Body of pancreas (tissue), 4 donors: ENCODE data around the gene GPC1. TPM values are rescaled to one million over a fixed set of nuclear protein-coding genes. Genes with fewer than 3 reads are reported as not detected.
A peak's percentile ranks its signal among the peaks of the same experiment; 100 is the strongest.

Experiments used
- ATAC-seq: fragments of 150-250 bp; one replicate; pipeline ENCODE4 v1.9.1; 2016
- DNase-seq, 4 donors: peaks; one replicate each; pipeline ENCODE4 v3.0.0-alpha.2; 2019
- H3K27ac ChIP-seq, 4 donors: fragments of 200-600 bp; sonication (generic); 1 replicate in 3 of 4; 2 replicates in 1 of 4; pipeline versions ENCODE4 v1.5.1 to v1.6.1; 2016 to 2019; ENCODE audit warnings: mild to moderate bottlenecking in 1 of 4, mixed read lengths in 1 of 4, moderate library complexity in 1 of 4
- H3K27me3 ChIP-seq, 2 donors: fragments of 200-600 bp; sonication (generic); one replicate each; pipeline ENCODE4 v1.6.0; 2016; ENCODE audit warnings: mild to moderate bottlenecking in 1 of 2
- H3K36me3 ChIP-seq, 2 donors: fragments of 200-600 bp; sonication (generic); replicated peaks in 1 of 2; 2 replicates each; pipeline ENCODE4 v1.5.1; 2016; ENCODE audit warnings: low read depth in 2 of 2; ENCODE audit not compliant: insufficient read depth in 1 of 2
- H3K4me1 ChIP-seq: fragments of 200-600 bp; sonication (generic); one replicate; pipeline ENCODE4 v1.6.0; 2016
- H3K4me3 ChIP-seq, 2 donors: fragments of 200-600 bp; sonication (generic); 1 replicate in 1 of 2; 2 replicates in 1 of 2; pipeline ENCODE4 v1.5.1; 2016 to 2019
- H3K9me3 ChIP-seq, 3 donors: fragments of 200-600 bp; sonication (generic); 1 replicate in 2 of 3; 2 replicates in 1 of 3; pipeline ENCODE4 v1.5.1; 2016
- POLR2A ChIP-seq, 3 donors: fragments of 450-650 bp; IDR thresholded peaks; one replicate each; pipeline ENCODE4 v1.6.1; 2016; ENCODE audit warnings: antibody characterized with exemption in 3 of 3, mild to moderate bottlenecking in 2 of 3
- WGBS, 2 donors: methylation state at CpG; one replicate each; pipeline ENCODE4 v1.1.5; 2017; 5-methylcytosine and 5-hydroxymethylcytosine counted together
- intact Hi-C: fragments of 100-400 bp; cut with DNase I; formaldehyde crosslinking; loops from one replicate; pipeline ENCODE4 v1.15.1; 2023
- total RNA-seq, 2 donors: library from RNA; depleted of rRNA; stranded (reverse); fragments of >200 nt; gene quantifications; one replicate each; pipeline ENCODE4 v1.1.0, GENCODE V29; 2016
- TF ChIP-seq, protein P1 (sequence below), 7 experiments: fragments of 450-650 bp in 4 of 7; fragments of 200-600 bp in 3 of 7; sonication (generic) in 3 of 7; IDR thresholded peaks; one replicate each; pipeline ENCODE4 v1.5.1; 2016 to 2019; ENCODE audit warnings: antibody characterized with exemption in 7 of 7

The GPC1 gene
- total RNA-seq, 2 donors from 2014 or later: 23.3 to 30.7 TPM

DNA sequence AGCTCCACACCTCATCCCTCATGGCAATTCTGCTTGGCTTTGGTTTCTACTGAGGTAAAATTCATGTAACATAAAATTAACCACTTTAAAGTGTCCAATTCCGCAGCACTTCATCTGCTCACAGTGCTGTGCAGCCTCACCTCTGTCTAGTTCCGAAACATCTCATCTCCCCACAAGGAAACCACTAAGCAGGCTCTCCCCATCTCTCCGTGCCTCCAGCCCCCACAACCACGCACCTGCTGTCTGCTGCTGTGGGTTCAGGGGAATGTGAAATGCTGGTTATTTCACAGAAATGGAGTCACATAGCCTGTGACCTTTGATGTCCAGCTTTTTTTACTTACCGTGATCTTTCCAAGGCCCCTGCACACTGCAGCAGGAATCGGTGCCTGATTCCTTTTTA, 7.7 kb upstream of the GPC1 start:
- DNase-seq (peak in 1 of 4 donors; percentile 4), ATAC-seq (no peak)
- no peak overlapping the region for H3K4me3 ChIP-seq
- H3K4me1 ChIP-seq: peaks cover 13% of the 10 kb centered on the region
- intact Hi-C loops: no loop called here
- H3K9me3 ChIP-seq: no peaks in the 10 kb centered on the region
- no peaks in the 10 kb centered on the region for H3K27me3 ChIP-seq
- TF ChIP-seq, protein P1, sequence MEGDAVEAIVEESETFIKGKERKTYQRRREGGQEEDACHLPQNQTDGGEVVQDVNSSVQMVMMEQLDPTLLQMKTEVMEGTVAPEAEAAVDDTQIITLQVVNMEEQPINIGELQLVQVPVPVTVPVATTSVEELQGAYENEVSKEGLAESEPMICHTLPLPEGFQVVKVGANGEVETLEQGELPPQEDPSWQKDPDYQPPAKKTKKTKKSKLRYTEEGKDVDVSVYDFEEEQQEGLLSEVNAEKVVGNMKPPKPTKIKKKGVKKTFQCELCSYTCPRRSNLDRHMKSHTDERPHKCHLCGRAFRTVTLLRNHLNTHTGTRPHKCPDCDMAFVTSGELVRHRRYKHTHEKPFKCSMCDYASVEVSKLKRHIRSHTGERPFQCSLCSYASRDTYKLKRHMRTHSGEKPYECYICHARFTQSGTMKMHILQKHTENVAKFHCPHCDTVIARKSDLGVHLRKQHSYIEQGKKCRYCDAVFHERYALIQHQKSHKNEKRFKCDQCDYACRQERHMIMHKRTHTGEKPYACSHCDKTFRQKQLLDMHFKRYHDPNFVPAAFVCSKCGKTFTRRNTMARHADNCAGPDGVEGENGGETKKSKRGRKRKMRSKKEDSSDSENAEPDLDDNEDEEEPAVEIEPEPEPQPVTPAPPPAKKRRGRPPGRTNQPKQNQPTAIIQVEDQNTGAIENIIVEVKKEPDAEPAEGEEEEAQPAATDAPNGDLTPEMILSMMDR (IDR thresholded peaks at IDR 0.05): no peak
- no peak for TF ChIP-seq POLR2A (IDR thresholded peaks at IDR 0.05)
- 62 to 84% methylated on average over 6 of the region's 6 CpGs for WGBS, 2 donors
- peak overlapping the region; percentile 65 to 77 (median 70) for H3K27ac ChIP-seq
- no peaks in the 10 kb centered on the region for H3K36me3 ChIP-seq

DNA sequence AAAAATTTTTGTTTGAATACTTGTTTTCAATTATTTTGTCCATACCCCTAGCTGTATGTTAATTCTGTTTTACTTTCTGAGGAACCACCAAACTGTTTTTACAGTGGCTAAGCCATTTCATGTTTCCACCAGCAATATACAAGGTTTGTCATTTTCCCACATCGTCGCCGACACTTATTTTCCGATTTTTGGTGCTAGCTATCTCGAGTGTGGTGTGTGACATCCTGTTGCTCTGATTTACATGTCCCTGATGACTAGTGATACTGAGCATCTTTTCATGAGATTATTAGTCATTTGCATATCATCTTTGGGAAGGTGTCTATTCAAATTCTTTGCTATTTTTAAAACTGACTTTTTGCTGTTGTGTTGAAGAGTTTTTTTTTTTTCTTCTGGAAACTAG, 7.2 kb upstream of the GPC1 start:
- no peaks in the 10 kb centered on the region for H3K27me3 ChIP-seq
- peak in 1 of 4 donors; percentile 0 for DNase-seq
- H3K9me3 ChIP-seq: no peaks in the 10 kb centered on the region
- no peak overlapping the region for H3K4me3 ChIP-seq
- no peak for ATAC-seq
- no peaks in the 10 kb centered on the region for H3K36me3 ChIP-seq
- WGBS, 2 donors: 87 to 93% methylated on average over 5 of the region's 5 CpGs
- H3K4me1 ChIP-seq: peaks cover 13% of the 10 kb centered on the region
- TF ChIP-seq, protein P1 (IDR thresholded peaks at IDR 0.05): no peak
- no peak for TF ChIP-seq POLR2A (IDR thresholded peaks at IDR 0.05)
- intact Hi-C loops: no loop called here
- H3K27ac ChIP-seq: no peak overlapping the region

DNA sequence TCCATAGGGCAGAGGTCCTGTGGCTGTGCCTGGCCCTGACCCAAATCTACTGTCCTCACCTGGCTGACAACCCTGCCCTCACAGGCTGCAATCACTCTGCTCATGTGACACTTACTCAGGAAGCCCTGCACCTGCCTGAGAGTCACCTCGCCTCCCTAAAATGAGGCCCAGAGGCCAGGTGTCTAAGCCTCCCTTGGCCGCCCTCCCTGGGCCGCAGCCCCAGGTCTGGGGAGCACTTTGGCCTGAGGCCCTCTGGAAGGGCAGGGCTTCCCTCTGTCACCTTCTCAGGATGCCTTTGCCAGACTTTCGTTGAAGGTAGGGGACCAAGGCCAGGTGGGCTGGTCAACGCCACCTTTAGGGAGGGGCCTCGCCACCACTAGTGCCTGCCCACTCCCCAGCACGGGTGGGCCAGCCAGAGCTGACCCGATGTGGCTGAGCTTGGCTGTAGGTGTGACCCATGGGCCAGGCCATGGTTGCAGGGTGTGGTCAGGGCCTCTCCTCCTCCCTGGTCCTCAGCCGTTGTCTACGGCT, 6.1 kb upstream of the GPC1 start:
- no peaks in the 10 kb centered on the region for H3K27me3 ChIP-seq
- no peaks in the 10 kb centered on the region for H3K36me3 ChIP-seq
- DNase-seq (peak in 3 of 4 donors; percentile 1 to 11 (median 4)), ATAC-seq (no peak)
- H3K4me1 ChIP-seq: peaks cover 16% of the 10 kb centered on the region
- no peaks in the 10 kb centered on the region for H3K9me3 ChIP-seq
- TF ChIP-seq, protein P1 (IDR thresholded peaks at IDR 0.05): no peak
- no peak for TF ChIP-seq POLR2A (IDR thresholded peaks at IDR 0.05)
- H3K4me3 ChIP-seq: no peak overlapping the region
- no peak overlapping the region for H3K27ac ChIP-seq
- intact Hi-C loops: no loop called here
- 72 to 82% methylated on average over 8 to 10 of the region's 10 CpGs for WGBS, 2 donors

DNA sequence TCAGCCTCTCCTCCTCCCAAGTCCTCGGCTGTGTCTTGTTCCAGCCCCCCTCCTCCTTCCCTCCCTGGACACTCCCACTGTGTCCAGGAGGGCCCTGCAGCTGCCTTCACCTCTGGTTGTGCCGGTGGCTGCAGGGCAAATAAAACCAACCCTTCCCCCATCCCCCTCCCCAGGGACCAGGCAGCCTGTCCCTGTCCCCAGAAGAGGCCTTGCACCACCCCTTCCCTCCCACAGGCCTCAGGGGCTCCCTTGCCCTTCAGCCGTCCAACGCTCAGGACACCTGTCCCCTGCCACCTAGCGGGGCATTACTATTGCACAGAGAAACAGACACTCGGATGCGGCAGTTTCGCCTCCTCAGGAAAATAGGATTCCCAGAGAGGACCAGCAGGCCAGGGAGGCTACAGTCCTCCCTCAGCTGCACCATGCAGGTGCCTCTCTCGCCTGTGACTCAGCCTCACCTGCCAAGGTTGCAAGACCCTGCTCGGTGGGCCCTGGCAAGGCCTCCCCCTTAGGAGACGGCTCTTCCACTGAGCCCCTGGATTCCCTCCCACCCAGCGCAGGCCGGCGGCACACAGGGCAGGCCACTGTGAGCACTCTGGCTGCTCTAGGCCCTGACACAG, 5.5 kb upstream of the GPC1 start:
- no peak for ATAC-seq
- Histone ChIP-seq H3K4me1 (peaks cover 22% of the 10 kb centered on the region), H3K36me3 (no peaks in the 10 kb centered on the region), H3K27ac (no peak overlapping the region), H3K9me3 (no peaks in the 10 kb centered on the region), H3K27me3 (no peaks in the 10 kb centered on the region), H3K4me3 (no peak overlapping the region)
- intact Hi-C loops: no loop called here
- DNase-seq: peak; percentile 0 to 9 (median 6)
- TF ChIP-seq, protein P1 (IDR thresholded peaks at IDR 0.05): no peak
- no peak for TF ChIP-seq POLR2A (IDR thresholded peaks at IDR 0.05)
- WGBS, 2 donors: 84 to 91% methylated on average over 8 to 14 of the region's 14 CpGs

DNA sequence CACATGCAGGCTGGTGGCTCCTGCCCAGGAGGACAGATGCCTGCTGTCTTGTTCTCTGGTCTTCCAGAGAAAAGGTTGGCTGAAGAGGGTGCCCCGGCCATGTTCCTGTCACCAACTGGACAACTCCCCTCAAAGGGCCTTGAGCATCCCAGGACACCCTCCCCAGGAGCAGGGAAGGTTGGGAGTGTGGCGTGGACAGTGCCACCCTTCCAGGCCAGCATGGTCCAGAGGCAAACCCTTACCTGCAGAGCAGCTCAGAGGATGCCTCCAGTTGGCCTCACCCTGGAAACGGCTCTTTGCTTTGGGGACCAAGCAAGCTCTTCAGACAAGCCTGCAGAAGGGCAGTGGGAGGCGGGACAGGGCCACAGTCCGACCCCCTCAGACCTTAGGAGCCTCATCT, 4.9 kb upstream of the GPC1 start:
- 89 to 92% methylated on average over 4 to 5 of the region's 5 CpGs for WGBS, 2 donors
- no peak overlapping the region for H3K4me3 ChIP-seq
- H3K36me3 ChIP-seq: no peaks in the 10 kb centered on the region
- no peaks in the 10 kb centered on the region for H3K9me3 ChIP-seq
- H3K27me3 ChIP-seq: no peaks in the 10 kb centered on the region
- no peak for ATAC-seq
- intact Hi-C loops: no loop called here
- peaks cover 23% of the 10 kb centered on the region for H3K4me1 ChIP-seq
- no peak overlapping the region for H3K27ac ChIP-seq
- DNase-seq: peak; percentile 0 to 8 (median 4)
- TF ChIP-seq, protein P1 (IDR thresholded peaks at IDR 0.05): no peak
- no peak for TF ChIP-seq POLR2A (IDR thresholded peaks at IDR 0.05)
